Stimulated activated naive CD4-positive, alpha-beta T cell (primary cell): ENCODE results near the gene NPIPB6.

Experiments
- DNase-seq, 6 experiments: peaks; one replicate each; lab custom pipeline; 2025; lab: John Stamatoyannopoulos, UW

Gene NPIPB6

GRCh38 chr16:28300327-28300726 is 63.0 kb downstream of the NPIPB6 start:
- no peak for DNase-seq

- DNase-seq: no peak
These were observed 64.8 kb downstream of the NPIPB6 start for GRCh38 chr16:28298511-28298878.

GRCh38 chr16:28297784-28298510 is 65.4 kb downstream of the NPIPB6 start:
- DNase-seq: peak in 1 of 6 experiments; percentile 12

- no peak for DNase-seq
These were observed 66.0 kb downstream of the NPIPB6 start for GRCh38 chr16:28297308-28297707.

GRCh38 chr16:28295276-28295675 is 68.0 kb downstream of the NPIPB6 start:
- no peak for DNase-seq

GRCh38 chr16:28294201-28294600 is 69.1 kb downstream of the NPIPB6 start:
- peak in 1 of 6 experiments; percentile 16 for DNase-seq

- DNase-seq: no peak
These were observed 69.7 kb downstream of the NPIPB6 start for GRCh38 chr16:28293601-28293960.

GRCh38 chr16:28292731-28293600 is 70.3 kb downstream of the NPIPB6 start:
- DNase-seq: peak; percentile 18 to 56 (median 43)
